ENCODE measurements around the gene ASB2.

DNA sequence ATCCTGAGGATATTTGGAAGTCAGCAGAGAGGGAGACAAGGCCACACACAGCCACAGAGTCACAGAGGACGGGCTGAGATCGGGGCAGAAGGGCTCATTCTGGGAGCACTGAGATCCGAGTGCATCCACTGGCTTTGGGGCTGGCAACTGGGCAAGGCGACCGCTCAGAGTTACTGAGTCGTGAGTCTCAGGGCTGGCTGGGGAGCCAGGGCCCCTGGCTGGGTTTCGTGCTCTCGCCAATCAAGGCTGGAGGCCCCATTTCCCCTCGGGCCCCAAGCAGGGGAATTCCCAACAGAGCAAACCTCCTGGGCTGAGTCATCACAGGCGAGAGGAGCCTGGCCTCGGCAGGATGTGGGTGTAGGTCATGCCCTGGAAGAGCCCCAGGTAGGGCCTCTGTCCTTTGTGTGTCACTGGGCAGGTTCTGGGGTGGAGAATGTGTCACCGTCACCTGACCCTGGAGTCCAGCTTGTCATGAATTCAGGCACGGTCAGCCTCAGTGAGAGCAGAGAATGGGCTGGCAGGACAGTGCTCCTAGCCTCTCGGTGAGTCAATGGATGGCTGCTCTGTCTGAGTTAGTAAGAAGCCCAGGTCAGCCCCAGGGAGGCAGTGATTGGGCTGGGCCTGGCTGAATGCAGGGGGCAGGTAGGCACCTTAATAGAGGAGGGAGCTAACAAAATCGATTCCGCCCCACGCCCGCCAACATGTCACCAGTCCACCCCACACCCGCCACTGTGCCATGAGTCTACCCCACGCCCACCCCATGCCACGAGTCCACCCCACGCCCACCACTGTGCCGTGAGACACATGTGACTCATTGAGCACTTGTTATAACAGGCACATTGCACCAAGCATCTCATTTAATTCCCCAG lies 16.9 kb downstream of the ASB2 start:
- TF ChIP-seq, protein P1, sequence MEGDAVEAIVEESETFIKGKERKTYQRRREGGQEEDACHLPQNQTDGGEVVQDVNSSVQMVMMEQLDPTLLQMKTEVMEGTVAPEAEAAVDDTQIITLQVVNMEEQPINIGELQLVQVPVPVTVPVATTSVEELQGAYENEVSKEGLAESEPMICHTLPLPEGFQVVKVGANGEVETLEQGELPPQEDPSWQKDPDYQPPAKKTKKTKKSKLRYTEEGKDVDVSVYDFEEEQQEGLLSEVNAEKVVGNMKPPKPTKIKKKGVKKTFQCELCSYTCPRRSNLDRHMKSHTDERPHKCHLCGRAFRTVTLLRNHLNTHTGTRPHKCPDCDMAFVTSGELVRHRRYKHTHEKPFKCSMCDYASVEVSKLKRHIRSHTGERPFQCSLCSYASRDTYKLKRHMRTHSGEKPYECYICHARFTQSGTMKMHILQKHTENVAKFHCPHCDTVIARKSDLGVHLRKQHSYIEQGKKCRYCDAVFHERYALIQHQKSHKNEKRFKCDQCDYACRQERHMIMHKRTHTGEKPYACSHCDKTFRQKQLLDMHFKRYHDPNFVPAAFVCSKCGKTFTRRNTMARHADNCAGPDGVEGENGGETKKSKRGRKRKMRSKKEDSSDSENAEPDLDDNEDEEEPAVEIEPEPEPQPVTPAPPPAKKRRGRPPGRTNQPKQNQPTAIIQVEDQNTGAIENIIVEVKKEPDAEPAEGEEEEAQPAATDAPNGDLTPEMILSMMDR (conservative IDR thresholded peaks at IDR 0.05; ENCODE audit: low read depth, low read length), result no peak
- no peak for TF ChIP-seq EZH2 (IDR thresholded peaks at IDR 0.05; ENCODE audit: borderline replicate concordance, low read depth, low read length, poor library complexity, severe bottlenecking)

Data from A673 (cell line).